Smooth muscle cell (in vitro differentiated cells): ENCODE results near the gene NT5DC1. TPM values are rescaled to one million over a fixed set of nuclear protein-coding genes. Genes with fewer than 3 reads are reported as not detected.

Experiments
- DNase-seq: peaks from one replicate; lab custom pipeline; 2025; ENCODE audit not compliant: unreplicated experiment; lab: John Stamatoyannopoulos, UW
- H2AFZ ChIP-seq: fragments of 200-600 bp; sonication (generic); 2 replicates; pipeline ENCODE4 v1.6.0; 2016; ENCODE audit warnings: antibody characterized with exemption, low read depth, mild to moderate bottlenecking
- H3F3A ChIP-seq: fragments of 200-600 bp; sonication (generic); 2 replicates; pipeline ENCODE4 v1.6.0; 2017; ENCODE audit warnings: antibody characterized with exemption, low read depth
- H3K27ac ChIP-seq: fragments of 200-600 bp; sonication (generic); 2 replicates; pipeline ENCODE4 v1.5.1; 2016; ENCODE audit warnings: low read depth, mild to moderate bottlenecking
- H3K27me3 ChIP-seq: fragments of 200-600 bp; sonication (generic); 2 replicates; pipeline ENCODE4 v1.6.1; 2016; ENCODE audit warnings: low read depth, mild to moderate bottlenecking
- H3K36me3 ChIP-seq: fragments of 200-600 bp; sonication (generic); 2 replicates; pipeline ENCODE4 v1.5.1; 2016; ENCODE audit warnings: low read depth
- H3K4me1 ChIP-seq: fragments of 200-600 bp; sonication (generic); 2 replicates; pipeline ENCODE4 v1.5.1; 2016; ENCODE audit warnings: low read depth
- H3K4me2 ChIP-seq: fragments of 200-600 bp; sonication (generic); 2 replicates; pipeline ENCODE4 v1.6.0; 2016; ENCODE audit warnings: mild to moderate bottlenecking
- H3K4me3 ChIP-seq: fragments of 200-600 bp; sonication (generic); 2 replicates; pipeline ENCODE4 v1.5.1; 2016; ENCODE audit warnings: mild to moderate bottlenecking
- H3K79me2 ChIP-seq: fragments of 200-600 bp; sonication (generic); 2 replicates; pipeline ENCODE4 v1.6.0; 2016; ENCODE audit warnings: low read depth, mild to moderate bottlenecking
- H3K9ac ChIP-seq: fragments of 200-600 bp; sonication (generic); 2 replicates; pipeline ENCODE4 v1.6.0; 2016; ENCODE audit warnings: low read depth
- H3K9me3 ChIP-seq: fragments of 200-600 bp; sonication (generic); replicated peaks from 2 replicates; pipeline ENCODE4 v1.5.1; 2016; ENCODE audit warnings: low read depth
- H4K20me1 ChIP-seq: fragments of 200-600 bp; sonication (generic); 2 replicates; pipeline ENCODE4 v1.6.0; 2016; ENCODE audit warnings: low read depth
- WGBS: methylation state at CpG from one replicate; pipeline ENCODE4 v1.1.7; 2016; ENCODE audit warnings: low lambda C conversion rate; 5-methylcytosine and 5-hydroxymethylcytosine counted together
- polyA plus RNA-seq: library from polyadenylated mRNA; unstranded; fragments of >200 nt; fragmentation: Nextera tagmentation; extraction: Ambion mirVana; gene quantifications from 2 replicates; pipeline ENCODE4 v1.2.1, GENCODE V29; 2016
- total RNA-seq: library from RNA; depleted of rRNA; stranded (reverse); fragments of >200 nt; gene quantifications from 2 replicates; pipeline ENCODE4 v1.2.3, GENCODE V29; 2014
- TF ChIP-seq, protein P1 (sequence below): fragments of 200-600 bp; sonication (generic); IDR thresholded peaks from 2 replicates; pipeline ENCODE4 v1.5.1; 2017; ENCODE audit warnings: borderline replicate concordance, mild to moderate bottlenecking, antibody characterized with exemption; ENCODE audit not compliant: insufficient read depth, poor library complexity, severe bottlenecking

The NT5DC1 gene
- total and polyA plus RNA-seq, 2 experiments from 2014 or later, result 3.7 to 23.9 TPM

DNA sequence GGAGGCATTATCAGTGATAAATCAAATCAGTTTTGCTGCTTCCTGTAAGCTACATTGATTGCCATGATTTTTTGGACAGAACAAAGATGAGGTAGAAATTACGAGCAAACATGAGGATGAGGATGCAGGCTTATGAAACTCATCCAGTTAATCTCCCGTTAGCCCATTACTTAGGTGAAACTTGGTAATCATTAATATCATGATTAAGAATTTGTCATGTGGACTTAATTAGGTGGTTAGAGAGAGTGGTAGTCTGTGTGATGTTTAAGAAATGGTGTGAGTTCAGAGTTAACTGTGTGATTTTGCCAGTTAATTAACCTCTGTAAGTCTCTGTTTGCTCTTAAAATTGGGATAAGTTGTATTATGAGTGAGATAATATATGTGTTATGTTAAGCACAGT, 91.2 kb downstream of the NT5DC1 start:
- Histone ChIP-seq H4K20me1 (no peaks in the 10 kb centered on the region), H3K27ac (no peak overlapping the region), H2AFZ (no peak overlapping the region), H3K27me3 (no peaks in the 10 kb centered on the region), H3K36me3 (no peaks in the 10 kb centered on the region), H3K4me1 (no peaks in the 10 kb centered on the region), H3K4me2 (no peak overlapping the region), H3K79me2 (no peaks in the 10 kb centered on the region), H3F3A (no peaks in the 10 kb centered on the region), H3K4me3 (no peak overlapping the region), H3K9me3 (no peaks in the 10 kb centered on the region), H3K9ac (no peak overlapping the region)
- no peak for DNase-seq
- 95% methylated on average over 2 of the region's 2 CpGs for WGBS
- TF ChIP-seq, protein P1, sequence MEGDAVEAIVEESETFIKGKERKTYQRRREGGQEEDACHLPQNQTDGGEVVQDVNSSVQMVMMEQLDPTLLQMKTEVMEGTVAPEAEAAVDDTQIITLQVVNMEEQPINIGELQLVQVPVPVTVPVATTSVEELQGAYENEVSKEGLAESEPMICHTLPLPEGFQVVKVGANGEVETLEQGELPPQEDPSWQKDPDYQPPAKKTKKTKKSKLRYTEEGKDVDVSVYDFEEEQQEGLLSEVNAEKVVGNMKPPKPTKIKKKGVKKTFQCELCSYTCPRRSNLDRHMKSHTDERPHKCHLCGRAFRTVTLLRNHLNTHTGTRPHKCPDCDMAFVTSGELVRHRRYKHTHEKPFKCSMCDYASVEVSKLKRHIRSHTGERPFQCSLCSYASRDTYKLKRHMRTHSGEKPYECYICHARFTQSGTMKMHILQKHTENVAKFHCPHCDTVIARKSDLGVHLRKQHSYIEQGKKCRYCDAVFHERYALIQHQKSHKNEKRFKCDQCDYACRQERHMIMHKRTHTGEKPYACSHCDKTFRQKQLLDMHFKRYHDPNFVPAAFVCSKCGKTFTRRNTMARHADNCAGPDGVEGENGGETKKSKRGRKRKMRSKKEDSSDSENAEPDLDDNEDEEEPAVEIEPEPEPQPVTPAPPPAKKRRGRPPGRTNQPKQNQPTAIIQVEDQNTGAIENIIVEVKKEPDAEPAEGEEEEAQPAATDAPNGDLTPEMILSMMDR, result no peak

DNA sequence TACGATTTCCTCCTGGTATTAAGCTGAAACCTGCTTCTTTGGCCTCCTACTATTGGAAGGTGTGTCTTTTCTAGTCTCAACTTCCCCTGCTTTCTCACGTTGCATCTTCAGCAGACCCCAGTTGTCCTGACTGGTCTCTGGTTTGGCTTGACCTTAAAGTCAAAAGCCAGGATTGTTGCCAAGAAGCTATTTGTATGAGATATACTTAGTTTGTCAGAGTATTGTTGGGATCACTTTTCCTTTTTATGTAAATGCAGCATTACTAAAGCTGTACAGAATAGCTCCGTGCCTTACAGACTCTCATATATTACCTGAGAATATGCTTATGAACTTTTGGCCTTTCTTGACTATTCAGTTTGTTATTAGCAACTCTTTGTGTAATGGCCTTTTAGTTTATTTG, 92.1 kb downstream of the NT5DC1 start:
- no peaks in the 10 kb centered on the region for H3K9me3 ChIP-seq
- H3K4me3 ChIP-seq, result no peak overlapping the region
- no peak overlapping the region for H3K9ac ChIP-seq
- no peak overlapping the region for H3K4me2 ChIP-seq
- no peaks in the 10 kb centered on the region for H4K20me1 ChIP-seq
- no peaks in the 10 kb centered on the region for H3K36me3 ChIP-seq
- no peaks in the 10 kb centered on the region for H3F3A ChIP-seq
- 90% methylated on average over 3 of the region's 3 CpGs for WGBS
- DNase-seq, result no peak
- H3K79me2 ChIP-seq, result no peaks in the 10 kb centered on the region
- TF ChIP-seq, protein P1, result no peak
- no peak overlapping the region for H3K27ac ChIP-seq
- H3K4me1 ChIP-seq, result no peaks in the 10 kb centered on the region
- no peak overlapping the region for H2AFZ ChIP-seq
- no peaks in the 10 kb centered on the region for H3K27me3 ChIP-seq

DNA sequence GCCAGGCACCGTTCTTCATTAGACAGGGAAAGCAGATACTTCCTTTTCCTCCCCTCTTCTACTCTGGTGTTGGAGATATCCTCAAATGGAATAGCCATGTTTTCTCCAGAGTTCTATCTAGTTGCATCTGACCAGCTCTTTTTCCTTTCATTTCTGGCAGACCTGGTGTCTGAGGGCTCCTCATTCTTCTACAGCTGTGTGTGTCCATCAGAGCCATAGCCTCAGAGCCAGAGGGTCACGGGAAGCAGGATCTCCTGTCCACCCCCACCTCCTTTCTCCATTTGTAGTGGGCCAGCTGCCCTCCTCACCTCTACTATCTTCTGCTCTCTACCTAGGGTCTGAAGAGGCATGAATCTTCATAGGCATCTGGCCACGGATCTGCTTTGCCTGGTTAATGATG, 96.2 kb downstream of the NT5DC1 start:
- H3K9ac ChIP-seq, result no peak overlapping the region
- no peaks in the 10 kb centered on the region for H3K79me2 ChIP-seq
- H3F3A ChIP-seq, result no peaks in the 10 kb centered on the region
- no peaks in the 10 kb centered on the region for H3K27me3 ChIP-seq
- no peaks in the 10 kb centered on the region for H3K9me3 ChIP-seq
- H2AFZ ChIP-seq, result no peak overlapping the region
- no peak overlapping the region for H3K27ac ChIP-seq
- H3K4me1 ChIP-seq, result no peaks in the 10 kb centered on the region
- DNase-seq, result no peak
- H3K4me2 ChIP-seq, result no peak overlapping the region
- no peaks in the 10 kb centered on the region for H3K36me3 ChIP-seq
- TF ChIP-seq, protein P1, result no peak
- 89% methylated on average over 3 of the region's 3 CpGs for WGBS
- H3K4me3 ChIP-seq, result no peak overlapping the region
- H4K20me1 ChIP-seq, result no peaks in the 10 kb centered on the region

DNA sequence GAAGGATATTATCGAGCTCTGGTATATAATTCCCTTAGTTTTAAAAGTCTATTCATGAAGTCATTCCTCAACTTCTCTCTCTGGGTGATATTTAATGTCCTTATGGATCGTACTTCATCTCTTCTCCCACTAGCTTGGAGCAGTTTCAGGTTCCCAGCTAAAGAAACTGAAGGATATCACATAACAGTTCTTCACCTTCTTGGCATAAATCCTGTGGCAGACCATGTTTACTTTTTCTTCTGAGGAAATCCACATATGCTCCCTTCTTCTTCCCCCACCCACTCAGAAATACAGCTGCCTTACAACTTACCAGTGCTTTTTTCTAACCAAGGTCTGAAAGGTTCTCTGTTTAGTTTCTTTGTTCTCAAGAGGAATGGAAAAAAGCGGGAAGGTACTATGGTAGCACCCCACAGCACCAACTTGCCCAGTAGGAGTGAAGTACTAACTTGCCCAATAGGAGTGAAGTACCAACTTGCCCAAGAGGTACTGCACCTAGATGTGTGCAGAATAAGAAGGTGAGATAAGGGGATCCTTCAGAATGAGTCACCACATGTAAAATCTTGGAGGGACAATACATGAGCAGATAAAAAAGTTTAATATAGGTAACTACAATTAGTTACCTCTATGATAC, 100.1 kb downstream of the NT5DC1 start:
- no peak overlapping the region for H3K27ac ChIP-seq
- no peak overlapping the region for H3K4me3 ChIP-seq
- no peaks in the 10 kb centered on the region for H3K36me3 ChIP-seq
- H4K20me1 ChIP-seq, result no peaks in the 10 kb centered on the region
- no peaks in the 10 kb centered on the region for H3F3A ChIP-seq
- H3K9me3 ChIP-seq, result no peaks in the 10 kb centered on the region
- TF ChIP-seq, protein P1, result no peak
- no peak overlapping the region for H3K4me2 ChIP-seq
- 94% methylated on average over 3 of the region's 3 CpGs for WGBS
- DNase-seq, result no peak
- no peak overlapping the region for H2AFZ ChIP-seq
- H3K4me1 ChIP-seq, result no peaks in the 10 kb centered on the region
- H3K9ac ChIP-seq, result no peak overlapping the region
- H3K79me2 ChIP-seq, result no peaks in the 10 kb centered on the region
- no peaks in the 10 kb centered on the region for H3K27me3 ChIP-seq
